HG02852 (cell line): ENCODE data around the gene TMEM258.

Experiments used
- ATAC-seq: cut with Tn5 transposase; IDR thresholded peaks from one replicate; pipeline ENCODE4 v1.9.1; 2021; ENCODE audit warnings: mild to moderate bottlenecking, moderate library complexity; ENCODE audit not compliant: unreplicated experiment

The TMEM258 gene

DNA sequence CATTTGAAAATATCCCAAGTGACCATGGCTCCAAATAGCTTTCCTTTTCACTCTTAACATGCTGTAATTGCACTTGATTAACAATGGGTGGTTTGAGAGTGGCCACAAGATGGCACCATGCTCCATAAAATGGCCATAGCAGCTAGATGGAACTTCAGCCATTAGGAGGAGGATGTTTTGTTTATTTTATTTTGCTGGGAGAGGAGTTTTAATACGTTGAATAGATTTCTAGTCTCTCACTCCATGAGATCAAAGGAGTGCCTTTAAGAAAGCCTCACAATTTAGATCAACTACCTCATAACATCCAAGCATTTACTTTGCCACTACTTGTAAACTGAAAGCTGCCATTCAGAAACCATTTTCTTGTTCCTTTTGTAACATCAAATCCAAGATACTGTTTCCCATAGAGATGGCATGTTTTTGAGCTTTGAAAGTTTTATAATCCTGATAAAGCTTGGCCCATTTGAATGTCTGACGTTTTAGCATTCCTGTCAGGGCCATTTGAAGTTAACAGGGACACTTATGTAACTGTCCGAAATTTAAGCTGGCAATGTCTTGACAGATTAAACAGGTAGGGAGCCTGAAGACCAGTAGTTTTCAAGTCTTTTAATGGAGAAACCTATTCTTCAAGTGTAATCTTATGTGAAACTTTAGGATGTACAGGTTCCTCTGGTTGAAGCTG is 5.0 kb upstream of the TMEM258 start:
- no peak for ATAC-seq

- no peak for ATAC-seq
These were observed 3.6 kb upstream of the TMEM258 start for GRCh38 chr11:61795876-61796526.

DNA sequence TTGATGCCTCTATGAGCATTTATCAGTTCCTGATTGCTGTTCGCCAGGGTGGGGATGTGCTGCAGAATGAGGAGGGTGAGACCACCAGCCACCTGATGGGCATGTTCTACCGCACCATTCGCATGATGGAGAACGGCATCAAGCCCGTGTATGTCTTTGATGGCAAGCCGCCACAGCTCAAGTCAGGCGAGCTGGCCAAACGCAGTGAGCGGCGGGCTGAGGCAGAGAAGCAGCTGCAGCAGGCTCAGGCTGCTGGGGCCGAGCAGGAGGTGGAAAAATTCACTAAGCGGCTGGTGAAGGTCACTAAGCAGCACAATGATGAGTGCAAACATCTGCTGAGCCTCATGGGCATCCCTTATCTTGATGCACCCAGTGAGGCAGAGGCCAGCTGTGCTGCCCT is 3.1 kb upstream of the TMEM258 start:
- ATAC-seq, result no peak

DNA sequence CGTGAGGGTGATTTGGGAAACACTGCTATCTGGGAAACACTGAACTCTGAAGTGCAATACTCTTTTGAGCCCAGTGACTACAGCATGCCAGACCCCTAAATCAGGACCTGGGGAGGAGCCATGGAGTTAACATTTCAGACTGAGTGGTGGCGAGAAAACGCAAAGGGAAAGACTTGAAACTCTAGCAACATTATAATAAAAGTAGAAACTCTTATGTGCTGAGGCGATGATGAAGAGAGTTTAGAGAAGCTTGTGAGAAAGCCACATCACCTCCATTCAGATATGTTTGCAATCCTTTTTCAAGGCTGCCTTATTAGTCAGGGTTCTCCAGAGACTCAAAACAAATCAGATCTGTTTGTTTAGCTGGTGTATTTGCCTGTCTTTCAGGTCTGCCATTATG is 2.2 kb upstream of the TMEM258 start:
- ATAC-seq, result no peak

GRCh38 chr11:61793829-61794204 is 1.4 kb upstream of the TMEM258 start:
- no peak for ATAC-seq

DNA sequence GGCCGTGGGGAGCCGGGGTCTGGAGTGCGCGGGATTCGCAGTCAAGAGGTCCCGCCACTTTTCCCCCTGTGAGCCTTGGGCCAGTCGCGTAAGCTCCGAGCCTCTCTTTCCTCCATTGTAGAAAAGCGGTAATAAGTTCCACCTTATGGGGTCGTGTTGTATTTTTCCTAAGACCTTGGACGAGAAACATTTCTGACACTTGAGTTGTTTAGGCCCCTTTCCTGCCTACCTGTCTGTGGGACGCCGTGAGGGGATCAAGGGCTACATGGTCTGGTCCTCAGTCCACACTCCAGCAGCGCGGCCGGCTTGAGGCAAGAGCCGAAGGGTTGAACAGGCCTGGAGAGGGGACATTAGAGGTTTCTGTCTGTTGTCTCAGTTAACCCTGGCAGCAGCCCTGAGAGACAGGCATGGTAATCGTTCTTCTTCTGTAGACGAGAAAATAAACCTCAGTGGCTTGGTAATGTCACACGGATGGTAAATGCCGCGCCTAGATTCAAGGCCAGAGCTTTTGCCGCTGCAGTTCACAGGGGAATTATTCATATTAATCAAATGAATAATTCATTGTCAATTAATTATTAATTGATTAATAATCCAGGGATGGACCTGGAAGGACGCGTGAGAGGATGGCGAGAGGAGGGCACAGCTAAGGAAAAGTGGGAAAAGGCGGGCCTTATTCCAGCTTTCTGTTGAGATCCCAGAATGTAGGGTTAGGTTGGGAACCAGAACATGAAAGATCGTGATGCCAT is 857 bp upstream of the TMEM258 start:
- ATAC-seq, result peak; percentile 29

- ATAC-seq, result peak; percentile 18
These were observed 576 bp downstream of the TMEM258 start for GRCh38 chr11:61791737-61792309.

DNA sequence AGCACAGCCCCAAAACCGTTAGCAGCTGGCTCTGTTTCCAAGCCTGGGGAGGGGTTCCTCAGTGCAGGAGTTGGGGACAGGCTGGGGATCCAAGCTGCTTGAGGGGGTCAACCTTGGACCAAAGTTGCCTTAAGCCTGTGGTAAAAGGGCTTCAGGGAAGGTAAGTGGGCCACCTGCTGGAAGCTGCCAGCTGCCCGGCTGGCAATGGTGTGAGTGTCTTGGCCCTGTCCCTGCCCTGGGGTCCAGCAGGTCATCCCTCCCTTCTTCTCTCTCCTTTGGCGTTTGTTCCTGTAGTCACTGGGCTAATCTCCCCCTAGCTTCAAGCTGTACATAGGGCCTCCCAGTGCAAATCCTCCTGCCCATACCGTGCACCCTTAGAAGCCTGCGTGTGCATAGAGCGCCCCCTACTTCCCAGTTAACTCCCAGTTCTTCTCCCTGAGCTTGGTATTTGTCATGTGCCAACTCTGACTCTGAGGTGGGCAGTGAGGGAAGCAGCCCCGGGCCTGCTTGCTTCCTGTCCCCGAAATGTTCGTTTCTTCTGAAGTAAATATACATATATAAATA is 4.4 kb downstream of the TMEM258 start:
- ATAC-seq, result no peak

GRCh38 chr11:61785837-61786402 is 6.5 kb downstream of the TMEM258 start:
- no peak for ATAC-seq

GRCh38 chr11:61784506-61784805 is 7.9 kb downstream of the TMEM258 start:
- ATAC-seq, result no peak

DNA sequence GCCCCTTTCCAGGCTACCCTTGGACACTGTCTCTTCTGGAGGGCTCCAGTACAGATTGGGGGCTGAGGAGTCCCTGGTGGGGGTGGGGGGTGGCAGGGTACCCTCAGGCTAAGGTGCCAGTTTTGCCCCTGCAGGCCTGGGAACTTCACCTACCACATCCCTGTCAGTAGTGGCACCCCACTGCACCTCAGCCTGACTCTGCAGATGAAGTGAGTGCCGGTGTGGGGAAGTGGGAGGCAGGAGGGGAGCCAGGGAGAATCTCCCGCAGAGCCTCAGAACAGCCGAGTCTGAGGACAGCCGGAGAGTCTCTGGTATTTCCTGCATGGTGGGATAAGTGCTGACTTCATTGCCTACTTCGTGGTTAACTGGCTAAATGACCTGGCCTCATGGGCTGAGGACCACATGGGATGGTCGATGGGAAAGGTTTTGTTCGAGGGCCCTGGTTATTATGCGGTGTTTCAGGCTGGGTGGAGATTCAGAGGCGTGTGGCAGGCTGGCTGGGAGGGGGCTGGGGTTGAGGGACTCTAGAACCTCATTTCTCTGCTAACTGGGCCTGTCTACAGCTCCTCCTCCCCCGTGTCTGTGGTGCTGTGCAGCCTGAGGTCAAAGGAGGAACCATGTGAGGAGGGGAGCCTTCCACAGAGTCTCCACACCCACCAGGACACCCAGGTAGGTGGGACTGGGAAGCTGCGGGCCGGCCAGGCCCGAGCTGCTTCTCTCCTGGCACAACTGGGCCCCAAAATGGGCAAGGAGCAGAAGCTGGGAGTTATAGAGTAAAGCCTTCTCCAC is 8.5 kb downstream of the TMEM258 start:
- no peak for ATAC-seq

- no peak for ATAC-seq
These were observed 9.6 kb downstream of the TMEM258 start for GRCh38 chr11:61782841-61783240.

DNA sequence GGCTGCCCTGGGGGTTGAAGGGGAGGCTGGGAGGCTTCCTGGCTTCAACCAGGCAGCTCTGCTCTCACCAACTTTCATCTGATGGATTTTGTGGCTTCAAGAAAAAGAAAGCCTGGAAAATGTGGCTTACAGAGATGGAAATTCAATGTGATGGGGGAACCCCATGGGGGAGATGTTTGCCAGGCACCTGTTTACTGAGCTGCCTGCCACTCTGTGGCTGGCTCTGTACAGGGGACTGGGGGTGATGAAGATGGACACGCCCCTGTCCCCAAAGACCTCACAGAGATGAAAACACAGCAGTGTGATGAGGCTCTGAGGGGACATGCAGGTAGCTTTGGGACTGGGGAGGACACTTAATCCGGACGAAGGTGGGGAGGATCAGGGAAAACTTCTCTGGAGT is 10.1 kb downstream of the TMEM258 start:
- no peak for ATAC-seq

DNA sequence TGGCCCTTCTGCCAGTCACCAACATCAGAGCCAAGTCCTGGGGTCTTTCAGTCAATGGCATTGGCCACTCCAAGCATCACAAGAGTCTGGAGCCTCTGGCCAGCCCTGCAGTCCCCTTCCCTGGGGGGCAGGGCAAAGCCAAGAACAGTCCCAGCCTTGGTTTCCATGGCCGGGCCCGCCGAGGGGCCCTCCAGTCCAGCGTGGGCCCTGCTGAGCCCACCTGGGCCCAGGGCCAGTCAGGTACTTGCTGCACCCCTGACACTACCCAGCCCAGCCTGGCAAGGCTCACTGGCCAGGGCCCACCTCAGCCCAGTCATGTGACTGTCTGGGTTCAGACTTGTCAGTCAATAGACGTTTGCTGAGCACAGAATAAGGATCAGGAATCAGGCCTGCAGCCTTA is 10.8 kb downstream of the TMEM258 start:
- no peak for ATAC-seq

DNA sequence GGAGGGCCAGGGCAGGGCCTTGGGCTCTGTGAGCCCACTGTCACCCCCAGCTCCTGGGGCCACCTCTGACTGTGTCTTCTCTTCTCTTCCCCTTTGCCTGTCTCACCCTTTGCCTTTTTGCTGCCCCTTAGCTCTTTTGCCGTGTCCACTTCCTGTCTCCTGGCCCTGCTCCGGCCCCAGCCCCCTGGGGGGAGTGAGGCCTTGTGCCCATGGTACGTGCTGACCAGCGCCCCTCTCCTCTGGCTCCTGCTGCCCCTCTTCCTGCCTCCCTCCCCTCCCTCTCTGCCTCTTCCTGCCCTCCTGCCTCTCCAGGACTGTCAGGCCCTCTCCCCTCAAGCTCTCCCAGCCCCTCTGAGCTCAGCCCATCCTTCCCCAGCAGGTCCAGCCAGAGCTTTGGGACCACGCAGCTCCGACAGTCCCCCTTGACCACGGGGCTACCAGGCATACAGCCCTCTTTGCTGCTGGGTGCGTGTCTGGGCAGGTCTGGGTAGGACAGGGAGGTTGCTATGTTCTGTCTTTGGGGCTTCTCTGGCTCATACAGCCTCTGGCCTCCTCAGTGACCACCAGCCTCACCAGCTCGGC is 11.7 kb downstream of the TMEM258 start:
- no peak for ATAC-seq

- no peak for ATAC-seq
These were observed 12.5 kb downstream of the TMEM258 start for GRCh38 chr11:61779666-61780525.

DNA sequence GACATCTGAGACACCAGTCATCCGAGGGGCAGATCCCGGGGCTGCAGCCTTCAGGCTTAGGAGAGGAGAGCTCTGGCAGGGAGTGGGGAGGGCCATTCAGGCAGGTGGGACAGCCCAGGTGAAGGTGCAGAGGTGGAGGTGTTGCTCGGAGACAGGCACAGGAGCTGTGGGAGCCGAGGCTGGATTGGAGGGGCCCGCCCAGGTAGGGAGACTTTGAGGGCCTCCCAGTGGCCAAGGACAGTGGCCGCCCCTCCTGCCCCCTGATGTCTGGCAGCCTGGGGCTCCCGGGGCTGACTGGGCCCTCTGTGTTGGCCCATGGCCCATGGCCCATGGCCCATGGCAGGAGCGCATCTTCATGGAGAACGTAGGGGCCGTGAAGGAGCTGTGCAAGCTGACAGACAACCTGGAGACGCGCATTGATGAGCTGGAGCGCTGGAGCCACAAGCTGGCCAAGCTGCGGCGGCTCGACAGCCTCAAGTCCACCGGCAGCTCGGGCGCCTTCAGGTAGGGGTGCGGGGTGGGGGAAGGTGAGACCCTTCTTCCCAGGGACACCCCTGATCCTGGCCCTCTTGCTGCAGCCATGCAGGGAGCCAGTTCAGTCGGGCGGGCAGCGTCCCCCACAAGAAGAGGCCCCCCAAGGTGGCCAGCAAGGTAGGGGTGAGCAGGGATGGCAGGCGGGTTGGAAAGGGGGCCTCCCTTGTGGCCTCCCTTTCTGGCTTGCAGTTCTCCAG is 13.3 kb downstream of the TMEM258 start:
- no peak for ATAC-seq

DNA sequence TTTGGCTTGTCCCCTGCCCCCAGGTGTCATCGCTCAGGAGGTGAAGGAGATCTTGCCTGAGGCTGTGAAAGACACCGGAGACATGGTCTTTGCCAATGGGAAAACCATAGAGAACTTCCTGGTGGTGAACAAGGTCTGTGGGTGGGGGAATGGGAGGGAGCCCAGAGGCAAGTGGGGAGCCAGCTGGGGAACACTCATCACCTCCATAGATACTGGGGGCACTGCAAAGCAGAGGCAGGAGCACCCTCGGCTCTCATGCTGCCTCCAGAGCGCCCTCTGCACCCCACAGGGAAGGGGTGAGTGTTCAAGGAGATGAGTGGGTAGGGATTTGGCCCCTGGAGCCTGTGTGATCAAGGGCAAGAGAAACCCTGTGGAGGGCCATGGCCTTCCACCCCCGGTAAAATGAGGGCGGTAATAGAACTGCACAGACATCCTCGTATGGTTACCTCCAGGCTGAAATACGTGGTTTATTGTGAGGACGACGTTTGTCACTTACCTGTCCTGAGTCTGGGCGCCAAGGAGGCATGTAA is 14.0 kb downstream of the TMEM258 start:
- ATAC-seq, result no peak
